Neural cell (in vitro differentiated cells): ENCODE data around the gene LMAN2. TPM values are rescaled to one million over a fixed set of nuclear protein-coding genes. Genes with fewer than 3 reads are reported as not detected.

Source experiments
- H2AFZ ChIP-seq: fragments of 200-600, 300-800 bp; sonication (generic), shearing (Covaris generic); 2 replicates; pipeline ENCODE4 v1.6.0; 2014; ENCODE audit warnings: low read depth, mild to moderate bottlenecking, antibody characterized with exemption, low read length, moderate library complexity
- H3F3A ChIP-seq: fragments of 200-600 bp; shearing (Covaris generic); 2 replicates; pipeline ENCODE4 v1.6.1; 2016; ENCODE audit warnings: mild to moderate bottlenecking, moderate library complexity, mixed read lengths, antibody characterized with exemption, low read length; ENCODE audit not compliant: insufficient read depth, poor library complexity, severe bottlenecking
- H3K27ac ChIP-seq: fragments of 200-600, 300-800 bp; sonication (generic), shearing (Covaris generic); 2 replicates; pipeline ENCODE4 v1.5.1; 2014; ENCODE audit warnings: mild to moderate bottlenecking, low read length, moderate library complexity
- H3K27me3 ChIP-seq: fragments of 300-800, 200-600 bp; sonication (generic), shearing (Covaris generic); 2 replicates; pipeline ENCODE4 v1.6.0; 2014; ENCODE audit warnings: mild to moderate bottlenecking, low read depth, low read length, moderate library complexity; ENCODE audit not compliant: insufficient read depth
- H3K36me3 ChIP-seq: fragments of 300-800, 200-600 bp; sonication (generic), shearing (Covaris generic); 2 replicates; pipeline ENCODE4 v1.5.1; 2014; ENCODE audit warnings: mild to moderate bottlenecking, antibody characterized with exemption, low read length, moderate library complexity; ENCODE audit not compliant: insufficient read depth
- H3K4me2 ChIP-seq: fragments of 300-800, 200-600 bp; sonication (generic), shearing (Covaris generic); 2 replicates; pipeline ENCODE4 v1.6.0; 2014; ENCODE audit warnings: mild to moderate bottlenecking, low read length
- H3K4me3 ChIP-seq: fragments of 300-800, 200-600 bp; sonication (generic), shearing (Covaris generic); 2 replicates; pipeline ENCODE4 v1.5.1; 2014; ENCODE audit warnings: mild to moderate bottlenecking, low read length, moderate library complexity
- H3K79me2 ChIP-seq: fragments of 200-600 bp; shearing (Covaris generic); replicated peaks from 2 replicates; pipeline ENCODE4 v1.6.0; 2014; ENCODE audit warnings: mild to moderate bottlenecking, low read length, moderate library complexity; ENCODE audit not compliant: insufficient read depth
- H3K9ac ChIP-seq: fragments of 300-800, 200-600 bp; sonication (generic), shearing (Covaris generic); 2 replicates; pipeline ENCODE4 v1.6.1; 2016; ENCODE audit warnings: mild to moderate bottlenecking, low read length, mixed read lengths
- H3K9me2 ChIP-seq: fragments of 200-600 bp; shearing (Covaris generic); 2 replicates; pipeline ENCODE4 v1.6.1; 2016; ENCODE audit warnings: mild to moderate bottlenecking, low read length, mixed read lengths; ENCODE audit not compliant: insufficient read depth
- H3K9me3 ChIP-seq: fragments of 200-600, 300-800 bp; sonication (generic), shearing (Covaris generic); 2 replicates; pipeline ENCODE4 v1.6.1; 2016; ENCODE audit warnings: mild to moderate bottlenecking, mixed run types, low read length, moderate library complexity, mixed read lengths
- H4K20me1 ChIP-seq: fragments of 200-600 bp; shearing (Covaris generic); 2 replicates; pipeline ENCODE4 v1.6.1; 2016; ENCODE audit warnings: mild to moderate bottlenecking, mixed run types; ENCODE audit not compliant: insufficient read depth
- CTCF ChIP-seq: fragments of 450-650 bp; IDR thresholded peaks from 2 replicates; pipeline ENCODE4 v1.5.1; 2014; ENCODE audit warnings: antibody characterized with exemption, mild to moderate bottlenecking, moderate library complexity; ENCODE audit not compliant: poor library complexity, severe bottlenecking
- EP300 ChIP-seq: fragments of 450-650 bp; conservative IDR thresholded peaks from 2 replicates; pipeline ENCODE4 v1.6.1; 2014; ENCODE audit warnings: antibody characterized with exemption, mild to moderate bottlenecking, moderate library complexity; ENCODE audit not compliant: poor library complexity, severe bottlenecking
- EZH2 ChIP-seq: fragments of 200-600, 300-800 bp; shearing (Covaris generic), sonication (generic); IDR thresholded peaks from 2 replicates; pipeline ENCODE4 v1.6.1; 2014; ENCODE audit warnings: antibody characterized with exemption, low read length, borderline replicate concordance, mild to moderate bottlenecking; ENCODE audit not compliant: insufficient read depth, poor library complexity, severe bottlenecking
- MXI1 ChIP-seq: fragments of 450-650 bp; conservative IDR thresholded peaks from 2 replicates; pipeline ENCODE4 v1.6.1; 2014; ENCODE audit warnings: antibody characterized with exemption, mild to moderate bottlenecking; ENCODE audit not compliant: poor library complexity, severe bottlenecking
- POLR2AphosphoS5 ChIP-seq: IDR thresholded peaks from 2 replicates; pipeline ENCODE4 v1.6.1; 2012
- RAD21 ChIP-seq: fragments of 450-650 bp; conservative IDR thresholded peaks from 2 replicates; pipeline ENCODE4 v1.6.1; 2014; ENCODE audit warnings: antibody characterized with exemption, mild to moderate bottlenecking, moderate library complexity
- REST ChIP-seq: IDR thresholded peaks from 2 replicates; pipeline ENCODE4 v1.6.1; 2012; ENCODE audit warnings: borderline replicate concordance
- SMC3 ChIP-seq: fragments of 450-650 bp; conservative IDR thresholded peaks from 2 replicates; pipeline ENCODE4 v1.6.1; 2014; ENCODE audit warnings: antibody characterized with exemption, mild to moderate bottlenecking, moderate library complexity; ENCODE audit not compliant: poor library complexity
- TAF1 ChIP-seq: IDR thresholded peaks from 2 replicates; pipeline ENCODE4 v1.6.1; 2012; ENCODE audit warnings: low read depth
- polyA plus RNA-seq: library from polyadenylated mRNA; depleted of rRNA; stranded (reverse); fragments of >200 nt; gene quantifications from 2 replicates; pipeline ENCODE4 v1.2.3, GENCODE V29; 2014

Gene LMAN2
- polyA plus RNA-seq, 1 donor from 2014 or later = 155 TPM

GRCh38 chr5:177399997-177400868 lies 48.8 kb upstream of the LMAN2 start, which contains the start of gene PFN3:
Gene PFN3 (minus strand): TSS chr5:177400661. CDS start chr5:177400576, 85 bp downstream.
- H3K9me3 ChIP-seq = no peaks in the 10 kb centered on the region
- peaks cover 42% of the 10 kb centered on the region for H3K27me3 ChIP-seq
- no peak for TF ChIP-seq SMC3
- TF ChIP-seq POLR2AphosphoS5 = no peak
- no peak for TF ChIP-seq CTCF
- no peak for TF ChIP-seq REST
- no peak for TF ChIP-seq EZH2
- TF ChIP-seq TAF1 = no peak
- TF ChIP-seq RAD21 = no peak
- no peak for TF ChIP-seq MXI1
- no peak for TF ChIP-seq EP300

GRCh38 chr5:177397875-177398390 lies 46.5 kb upstream of the LMAN2 start:
- peaks cover 21% of the 10 kb centered on the region for H3K27me3 ChIP-seq
- H3K4me2 ChIP-seq = no peak overlapping the region
- no peaks in the 10 kb centered on the region for H3K36me3 ChIP-seq
- H3K4me3 ChIP-seq = no peak overlapping the region
- TF ChIP-seq EP300 (no peak), POLR2AphosphoS5 (no peak), CTCF (no peak), MXI1 (no peak), TAF1 (no peak), EZH2 (no peak), SMC3 (no peak), RAD21 (no peak), REST (no peak)
- H3K9me3 ChIP-seq = no peaks in the 10 kb centered on the region
- H3K9me2 ChIP-seq = no peaks in the 10 kb centered on the region
- no peaks in the 10 kb centered on the region for H3F3A ChIP-seq
- H4K20me1 ChIP-seq = no peaks in the 10 kb centered on the region
- H3K79me2 ChIP-seq = no peaks in the 10 kb centered on the region
- H3K27ac ChIP-seq = no peak overlapping the region
- no peak overlapping the region for H2AFZ ChIP-seq
- H3K9ac ChIP-seq = no peak overlapping the region

More at GRCh38 chr5:177399997-177400868, 48.8 kb upstream of the LMAN2 start, which contains the start of gene PFN3:
- H2AFZ ChIP-seq = no peak within 1 kb of the TSS
- no peak within 1 kb of the TSS for H3K4me3 ChIP-seq
- no peak within 1 kb of the TSS for H3K27ac ChIP-seq
- no peaks in the 10 kb centered on the region for H3K36me3 ChIP-seq
- no peaks in the 10 kb centered on the region for H3K79me2 ChIP-seq
- H4K20me1 ChIP-seq = no peaks in the 10 kb centered on the region
- H3K9ac ChIP-seq = no peak within 1 kb of the TSS
- H3F3A ChIP-seq = no peaks in the 10 kb centered on the region
- no peak within 1 kb of the TSS for H3K4me2 ChIP-seq
- H3K9me2 ChIP-seq = no peaks in the 10 kb centered on the region
